DND-41 (cell line): ENCODE results near the gene CENPX.
A peak's percentile ranks its signal among the peaks of the same experiment; 100 is the strongest.

Experiments
- ATAC-seq: fragments of 200-7000 bp; cut with Tn5 transposase; 3 replicates; pipeline ENCODE4 v1.9.1; 2021; ENCODE audit warnings: low read depth; ENCODE audit not compliant: insufficient read depth
- DNase-seq: peaks from one replicate; pipeline ENCODE4 v3.0.0-alpha.2; 2020
- H2AFZ ChIP-seq: 2 replicates; pipeline ENCODE4 v1.6.0; 2012; ENCODE audit warnings: low read depth, low read length
- H3K27ac ChIP-seq: 2 replicates; pipeline ENCODE4 v1.5.1; 2012; ENCODE audit warnings: low read length, inconsistent platforms
- H3K27me3 ChIP-seq: fragments of 200-600 bp; sonication (generic); 2 replicates; pipeline ENCODE4 v1.6.0; 2012; ENCODE audit warnings: low read length, mild to moderate bottlenecking, inconsistent platforms; ENCODE audit not compliant: insufficient read depth, poor library complexity
- H3K36me3 ChIP-seq: 2 replicates; pipeline ENCODE4 v1.5.1; 2012; ENCODE audit warnings: low read length, inconsistent platforms; ENCODE audit not compliant: insufficient read depth
- H3K4me1 ChIP-seq: 2 replicates; pipeline ENCODE4 v1.5.1; 2012; ENCODE audit warnings: mild to moderate bottlenecking, low read length; ENCODE audit not compliant: insufficient read depth
- H3K4me2 ChIP-seq: 2 replicates; pipeline ENCODE4 v1.6.0; 2012; ENCODE audit warnings: mild to moderate bottlenecking, moderate library complexity, low read length, inconsistent platforms; ENCODE audit not compliant: insufficient read depth
- H3K4me3 ChIP-seq, 2 experiments: fragments of 200-600 bp in 1 of 2; shearing (Covaris generic) in 1 of 2; 2 replicates each; pipeline ENCODE4 v1.5.1; 2012 to 2016; ENCODE audit warnings: inconsistent platforms in 2 of 2, low read length in 2 of 2, mild to moderate bottlenecking in 2 of 2, low read depth in 1 of 2, moderate library complexity in 1 of 2
- H3K79me2 ChIP-seq: 2 replicates; pipeline ENCODE4 v1.6.0; 2012; ENCODE audit warnings: low read length, inconsistent platforms; ENCODE audit not compliant: insufficient read depth
- H3K9ac ChIP-seq: 2 replicates; pipeline ENCODE4 v1.6.0; 2012; ENCODE audit warnings: low read depth, mild to moderate bottlenecking, inconsistent platforms, low read length, moderate library complexity
- H3K9me3 ChIP-seq: 2 replicates; pipeline ENCODE4 v1.5.1; 2012; ENCODE audit warnings: low read length, moderate library complexity, mild to moderate bottlenecking, inconsistent platforms; ENCODE audit not compliant: insufficient read depth, severe bottlenecking
- H4K20me1 ChIP-seq: 2 replicates; pipeline ENCODE4 v1.6.0; 2012; ENCODE audit warnings: low read length; ENCODE audit not compliant: insufficient read depth
- EZH2 ChIP-seq: IDR thresholded peaks from 3 replicates; pipeline ENCODE4 v1.6.1; 2012; ENCODE audit warnings: borderline replicate concordance, low read depth, mild to moderate bottlenecking, moderate library complexity, low read length, inconsistent platforms; ENCODE audit not compliant: severe bottlenecking
- TF ChIP-seq, protein P1 (sequence below): IDR thresholded peaks from 2 replicates; pipeline ENCODE4 v1.5.1; 2012; ENCODE audit warnings: borderline replicate concordance, low read length, moderate library complexity, mild to moderate bottlenecking; ENCODE audit not compliant: poor library complexity, severe bottlenecking; ENCODE audit errors: extremely low read depth

Gene CENPX

DNA sequence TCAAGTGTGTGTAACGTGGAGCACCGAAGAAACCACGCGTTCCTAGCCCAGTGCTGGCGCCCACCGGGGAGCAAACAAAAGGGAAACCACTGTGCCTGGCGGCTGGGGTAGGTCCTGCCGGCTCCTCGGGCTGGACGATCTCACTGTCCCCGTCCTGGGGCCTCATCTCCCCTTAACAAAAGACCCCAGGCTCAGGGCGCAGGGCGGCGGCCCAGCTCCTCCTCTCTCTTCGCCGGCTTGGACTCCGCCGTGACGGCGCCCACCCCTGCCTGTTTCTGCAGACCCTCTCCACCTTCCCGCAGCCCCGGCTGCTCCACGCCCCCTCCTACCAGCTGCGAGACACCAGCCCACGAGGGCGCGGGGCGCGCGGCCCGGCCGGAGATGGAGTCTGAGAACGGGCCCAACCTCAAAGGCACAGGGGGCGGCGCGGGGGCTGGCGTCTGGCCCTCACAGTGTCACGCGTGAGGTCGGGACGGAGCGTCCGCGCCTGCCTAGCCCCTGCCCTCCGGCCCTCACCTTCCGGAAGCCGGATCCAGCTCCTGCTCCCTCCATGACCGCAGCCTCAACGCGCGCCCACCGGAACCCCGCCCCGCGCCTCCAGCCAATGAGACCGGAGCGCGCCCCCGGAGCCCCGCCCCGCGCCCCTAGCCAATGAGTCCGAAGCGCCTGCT lies at the start of gene CENPX:
CENPX (minus strand) TSS at position 569 of the 671 bp plus-strand sequence; CDS start at position 552, 17 bp downstream.
- Histone ChIP-seq H3K36me3 (peaks cover 47% of the 10 kb centered on the region), H3K27ac (peak within 1 kb of the TSS; percentile 73)

GRCh38 chr17:82070611-82071010 lies 47.9 kb upstream of the CENPX start:
- Histone ChIP-seq H3K79me2 (peaks cover 9% of the 10 kb centered on the region; the same call in 1 of the 2 replicates), H3K27ac (no peak overlapping the region), H3K9me3 (no peaks in the 10 kb centered on the region), H3K36me3 (no peaks in the 10 kb centered on the region), H3K27me3 (no peaks in the 10 kb centered on the region), H3K4me3 (no peak overlapping the region), H2AFZ (no peak overlapping the region), H3K9ac (no peak overlapping the region), H4K20me1 (no peaks in the 10 kb centered on the region), H3K4me1 (peaks cover 11% of the 10 kb centered on the region), H3K4me2 (no peak overlapping the region)
- DNase-seq, result no peak
- no peak for ATAC-seq
- TF ChIP-seq EZH2, result no peak
- TF ChIP-seq, protein P1, sequence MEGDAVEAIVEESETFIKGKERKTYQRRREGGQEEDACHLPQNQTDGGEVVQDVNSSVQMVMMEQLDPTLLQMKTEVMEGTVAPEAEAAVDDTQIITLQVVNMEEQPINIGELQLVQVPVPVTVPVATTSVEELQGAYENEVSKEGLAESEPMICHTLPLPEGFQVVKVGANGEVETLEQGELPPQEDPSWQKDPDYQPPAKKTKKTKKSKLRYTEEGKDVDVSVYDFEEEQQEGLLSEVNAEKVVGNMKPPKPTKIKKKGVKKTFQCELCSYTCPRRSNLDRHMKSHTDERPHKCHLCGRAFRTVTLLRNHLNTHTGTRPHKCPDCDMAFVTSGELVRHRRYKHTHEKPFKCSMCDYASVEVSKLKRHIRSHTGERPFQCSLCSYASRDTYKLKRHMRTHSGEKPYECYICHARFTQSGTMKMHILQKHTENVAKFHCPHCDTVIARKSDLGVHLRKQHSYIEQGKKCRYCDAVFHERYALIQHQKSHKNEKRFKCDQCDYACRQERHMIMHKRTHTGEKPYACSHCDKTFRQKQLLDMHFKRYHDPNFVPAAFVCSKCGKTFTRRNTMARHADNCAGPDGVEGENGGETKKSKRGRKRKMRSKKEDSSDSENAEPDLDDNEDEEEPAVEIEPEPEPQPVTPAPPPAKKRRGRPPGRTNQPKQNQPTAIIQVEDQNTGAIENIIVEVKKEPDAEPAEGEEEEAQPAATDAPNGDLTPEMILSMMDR, result no peak

More for the DNA sequence above, at the start of gene CENPX:
- no peaks in the 10 kb centered on the region for H3K27me3 ChIP-seq
- H3K4me2 ChIP-seq, result peak within 1 kb of the TSS; percentile 97
- H3K9ac ChIP-seq, result peak within 1 kb of the TSS; percentile 85
- peaks cover 43% of the 10 kb centered on the region for H3K79me2 ChIP-seq
- H3K9me3 ChIP-seq, result no peaks in the 10 kb centered on the region
- H2AFZ ChIP-seq, result peak within 1 kb of the TSS; percentile 83
- peaks cover 45% of the 10 kb centered on the region for H4K20me1 ChIP-seq
- H3K4me3 ChIP-seq, result peak within 1 kb of the TSS; percentile 77 to 94
- no peak for TF ChIP-seq EZH2
- TF ChIP-seq, protein P1, result no peak
- no peak for DNase-seq
- H3K4me1 ChIP-seq, result peaks cover 43% of the 10 kb centered on the region
- ATAC-seq, result no peak; the same call in 1 of the 3 replicates

GRCh38 chr17:82065638-82066303 lies 43.1 kb upstream of the CENPX start, which contains the start of gene DUS1L:
DUS1L (minus strand) TSS chr17:82065804; CDS start chr17:82065059, 745 bp downstream.
- Histone ChIP-seq H3K36me3 (peaks cover 40% of the 10 kb centered on the region), H2AFZ (peak within 1 kb of the TSS; percentile 89), H3K4me3 (peak within 1 kb of the TSS; percentile 75 to 97), H3K4me1 (peaks cover 43% of the 10 kb centered on the region), H3K79me2 (peaks cover 33% of the 10 kb centered on the region), H4K20me1 (peaks cover 34% of the 10 kb centered on the region), H3K4me2 (peak within 1 kb of the TSS; percentile 100), H3K9me3 (no peaks in the 10 kb centered on the region), H3K27ac (peak within 1 kb of the TSS; percentile 80), H3K9ac (peak within 1 kb of the TSS; percentile 87), H3K27me3 (no peaks in the 10 kb centered on the region)
- DNase-seq (peak; percentile 73), ATAC-seq (peak; percentile 78)
- no peak for TF ChIP-seq EZH2
- TF ChIP-seq, protein P1, result no peak
